ENCODE data around the gene MYL7.

- TF ChIP-seq ZNF24 (IDR thresholded peaks at IDR 0.05) (no peak), NR2C2 (CRISPR knock-in tag; IDR thresholded peaks at IDR 0.05; ENCODE audit: borderline replicate concordance) (no peak), CTCF (CRISPR knock-in tag; IDR thresholded peaks at IDR 0.05) (no peak), DR1 (CRISPR knock-in tag; IDR thresholded peaks at IDR 0.05) (no peak), ZNF501 (CRISPR knock-in tag; IDR thresholded peaks at IDR 0.05) (no peak)
Observed at GRCh38 chr7:44180631-44181030, 39.5 kb upstream of the MYL7 start.
